GM19099 (cell line): ENCODE data around the gene RPS6KA4.

Experiments
- POLR2A ChIP-seq: IDR thresholded peaks from 3 replicates; pipeline ENCODE4 v1.6.1; 2011; ENCODE audit warnings: low read depth; ENCODE audit not compliant: insufficient read length; ENCODE audit errors: extremely low read depth

Gene RPS6KA4

DNA sequence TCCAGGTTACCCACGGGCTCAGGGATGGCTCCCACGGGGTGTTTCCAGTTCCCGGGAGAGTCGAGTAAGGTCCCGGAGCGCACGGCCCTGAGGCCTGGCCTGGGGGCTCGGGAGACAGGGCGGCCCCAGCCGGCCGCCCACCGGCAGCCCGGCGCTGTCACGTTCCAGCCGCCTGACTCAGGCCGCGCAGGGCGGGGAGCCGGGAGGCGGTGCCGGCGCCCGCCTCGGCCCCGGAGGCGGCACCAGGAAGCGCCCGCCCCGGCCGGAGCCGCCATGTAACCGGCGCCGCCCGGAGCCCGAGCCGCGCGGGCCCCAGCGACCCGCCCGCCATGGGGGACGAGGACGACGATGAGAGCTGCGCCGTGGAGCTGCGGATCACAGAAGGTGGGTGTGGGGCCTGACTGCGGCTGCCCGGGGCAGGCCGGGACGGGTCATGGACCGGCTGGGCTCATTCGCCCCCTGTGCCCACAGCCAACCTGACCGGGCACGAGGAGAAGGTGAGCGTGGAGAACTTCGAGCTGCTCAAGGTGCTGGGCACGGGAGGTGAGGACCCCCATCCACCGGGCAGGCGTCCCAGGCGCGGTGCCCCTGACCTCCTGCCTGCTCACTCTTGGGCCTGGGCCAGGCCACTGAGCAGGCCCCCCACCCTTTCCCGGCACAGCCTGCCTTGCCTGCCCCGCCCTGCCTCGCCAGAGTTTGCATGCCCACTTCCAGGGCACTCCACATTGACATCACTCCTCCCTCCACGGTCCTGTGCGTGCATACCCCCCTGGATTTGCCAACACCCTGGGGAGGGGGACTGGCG lies at the start of gene RPS6KA4:
Gene RPS6KA4 (plus strand): TSS at position 256 of the 805 bp plus-strand sequence. CDS start 74 bp downstream, at position 330.
- peak; percentile 71 for TF ChIP-seq POLR2A

- TF ChIP-seq POLR2A, result no peak
Observed at GRCh38 chr11:64312947-64313346, 46.0 kb upstream of the RPS6KA4 start.

DNA sequence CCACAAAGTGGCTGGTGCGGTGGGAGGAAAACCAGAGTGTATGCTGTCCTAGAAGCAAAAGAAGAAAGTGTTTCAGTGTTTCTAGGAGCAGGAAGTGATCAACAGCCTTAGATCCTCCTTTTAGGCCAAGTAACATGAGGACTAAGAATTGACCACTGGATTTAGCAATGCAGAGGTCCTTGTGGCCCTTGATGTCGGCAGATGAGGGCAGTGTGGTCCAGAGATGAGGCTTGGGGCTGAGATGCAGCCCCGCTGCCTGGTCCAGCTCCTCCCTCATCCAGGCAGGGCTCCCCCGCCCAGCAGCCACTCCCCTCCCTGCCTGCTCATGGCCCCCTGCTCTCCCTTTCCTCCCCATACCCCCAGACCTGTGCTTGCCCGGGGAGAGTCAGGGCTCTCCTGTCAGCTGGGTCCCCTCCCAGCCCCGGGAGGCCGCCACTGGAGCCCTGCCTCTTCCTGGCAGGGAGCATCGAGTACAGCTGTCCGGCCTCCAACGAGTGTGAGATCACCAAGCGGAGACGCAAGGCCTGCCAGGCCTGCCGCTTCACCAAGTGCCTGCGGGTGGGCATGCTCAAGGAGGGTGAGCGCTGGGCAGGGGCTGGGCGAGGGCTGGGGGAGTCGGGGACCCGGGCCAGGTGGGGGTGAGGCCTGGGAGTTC lies 45.3 kb upstream of the RPS6KA4 start:
- TF ChIP-seq POLR2A, result no peak

DNA sequence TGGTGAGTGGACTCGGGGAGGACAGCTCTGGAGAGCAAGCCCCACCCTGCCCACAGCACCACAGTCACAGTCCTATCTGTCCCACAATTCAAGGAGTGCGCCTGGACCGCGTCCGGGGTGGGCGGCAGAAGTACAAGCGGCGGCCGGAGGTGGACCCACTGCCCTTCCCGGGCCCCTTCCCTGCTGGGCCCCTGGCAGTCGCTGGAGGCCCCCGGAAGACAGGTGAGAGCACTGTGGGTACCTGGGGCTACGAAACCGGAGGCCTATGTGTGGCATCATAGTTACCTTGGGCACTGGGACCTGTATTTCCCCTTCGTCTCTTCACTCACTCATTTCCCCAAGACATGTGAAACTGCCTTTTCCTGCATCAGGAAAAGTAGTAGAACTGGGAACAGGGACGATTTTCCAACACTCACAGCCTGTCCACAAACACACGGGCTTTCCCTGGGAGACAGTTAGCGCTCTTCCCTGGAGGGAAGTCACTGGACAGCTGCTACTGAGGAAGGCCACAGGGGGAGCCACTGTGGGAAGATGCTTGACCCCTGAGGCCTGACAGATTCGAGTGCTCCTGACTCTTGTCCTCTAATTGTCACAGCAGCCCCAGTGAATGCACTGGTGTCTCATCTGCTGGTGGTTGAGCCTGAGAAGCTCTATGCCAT lies 44.7 kb upstream of the RPS6KA4 start:
- TF ChIP-seq POLR2A, result no peak

- no peak for TF ChIP-seq POLR2A
Observed at GRCh38 chr11:64314805-64315561, 44.0 kb upstream of the RPS6KA4 start.

DNA sequence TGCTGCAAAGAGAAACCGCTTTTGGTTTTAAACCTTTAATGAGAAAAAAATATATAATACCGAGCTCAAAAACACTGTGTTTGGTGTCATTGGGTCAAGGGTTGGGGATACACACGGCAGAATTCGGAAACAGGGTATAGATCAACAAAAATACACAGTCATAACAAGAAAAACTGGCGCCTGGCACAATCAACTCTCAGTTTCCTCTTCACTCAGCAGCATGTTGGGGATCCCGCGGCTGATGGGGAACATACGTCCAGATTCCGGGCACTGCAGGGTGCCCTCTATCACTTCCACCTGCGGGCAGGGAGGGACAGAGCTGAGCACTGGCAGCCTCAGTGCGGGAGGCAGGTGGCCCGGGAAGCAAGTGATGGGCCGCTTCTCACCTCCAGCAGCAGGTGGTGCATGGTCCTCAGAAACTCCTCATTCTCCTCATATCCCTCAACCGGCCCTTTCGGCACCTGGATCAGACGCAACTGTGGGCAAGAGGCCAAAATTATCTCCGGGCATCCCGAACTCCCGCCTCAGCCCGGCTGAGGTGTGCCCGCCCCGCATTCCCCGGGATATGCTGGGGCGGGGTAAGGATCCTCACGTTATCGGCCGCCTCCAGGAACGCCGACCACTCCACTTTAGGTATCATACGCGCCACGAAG lies 42.2 kb upstream of the RPS6KA4 start:
- no peak for TF ChIP-seq POLR2A

- TF ChIP-seq POLR2A, result peak; percentile 86
Observed at GRCh38 chr11:64317325-64317960, 41.5 kb upstream of the RPS6KA4 start, which contains the start of gene TRMT112. TRMT112 (minus strand) TSS chr11:64317559; CDS start chr11:64317526, 33 bp downstream.

GRCh38 chr11:64317961-64318765 lies 40.8 kb upstream of the RPS6KA4 start, which contains the start of gene PRDX5:
PRDX5 (plus strand) TSS chr11:64318121; CDS start chr11:64318216, 95 bp downstream.
- TF ChIP-seq POLR2A, result peak; percentile 82

GRCh38 chr11:64318766-64319761 lies 39.9 kb upstream of the RPS6KA4 start:
- TF ChIP-seq POLR2A, result no peak

DNA sequence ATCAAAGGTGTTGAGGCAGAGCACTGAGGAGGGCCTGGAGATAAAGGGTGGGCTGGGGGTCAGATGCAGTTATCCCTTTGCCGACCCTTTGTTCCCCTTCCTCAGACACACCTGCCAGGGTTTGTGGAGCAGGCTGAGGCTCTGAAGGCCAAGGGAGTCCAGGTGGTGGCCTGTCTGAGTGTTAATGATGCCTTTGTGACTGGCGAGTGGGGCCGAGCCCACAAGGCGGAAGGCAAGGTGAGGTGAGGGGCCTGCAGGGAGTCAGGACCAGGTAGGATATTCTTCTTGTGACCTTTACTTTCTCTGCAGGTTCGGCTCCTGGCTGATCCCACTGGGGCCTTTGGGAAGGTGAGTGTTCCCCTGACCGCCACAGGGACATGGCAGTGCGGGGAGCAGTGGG lies 38.4 kb upstream of the RPS6KA4 start:
- no peak for TF ChIP-seq POLR2A

DNA sequence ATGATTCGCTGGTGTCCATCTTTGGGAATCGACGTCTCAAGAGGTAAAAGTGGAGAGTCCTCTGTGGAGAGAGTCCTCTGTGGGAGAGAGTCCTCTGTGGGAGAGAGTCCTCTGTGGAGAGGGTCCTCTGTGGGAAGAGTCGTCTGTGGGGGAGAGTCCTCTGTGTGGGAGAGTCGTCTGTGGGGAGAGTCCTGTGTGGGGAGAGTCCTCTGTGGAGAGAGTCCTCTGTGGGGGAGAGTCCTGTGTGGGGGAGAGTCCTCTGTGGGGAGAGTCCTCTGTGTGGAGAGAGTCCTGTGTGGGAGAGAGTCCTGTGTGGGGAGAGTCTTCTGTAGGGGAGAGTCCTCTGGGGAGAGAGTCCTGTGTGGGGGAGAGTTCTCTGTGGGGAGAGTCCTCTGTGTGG lies 37.9 kb upstream of the RPS6KA4 start:
- TF ChIP-seq POLR2A, result no peak

- TF ChIP-seq POLR2A, result no peak
Observed at GRCh38 chr11:64321533-64321932, 37.4 kb upstream of the RPS6KA4 start.

DNA sequence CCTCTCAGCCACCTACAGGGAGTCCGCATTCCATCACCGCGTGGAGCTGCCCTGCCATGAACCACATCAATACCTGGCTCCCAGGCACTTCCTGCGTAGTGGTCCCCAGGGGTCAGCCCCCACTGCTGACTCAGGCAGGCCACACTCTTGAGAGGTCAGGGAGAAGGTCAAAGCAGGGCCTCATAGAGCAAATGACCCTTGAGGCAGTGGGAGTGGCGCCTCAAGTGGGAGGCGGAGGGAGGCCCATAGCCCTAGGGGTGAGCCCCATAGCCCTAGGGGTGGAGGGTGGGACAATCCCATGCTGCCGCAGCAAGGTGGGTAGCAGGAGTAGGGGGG lies 36.1 kb upstream of the RPS6KA4 start:
- TF ChIP-seq POLR2A, result no peak

GRCh38 chr11:64323373-64323772 lies 35.6 kb upstream of the RPS6KA4 start:
- TF ChIP-seq POLR2A, result no peak
